HUES64 (cell line): ENCODE measurements around the gene HNF1B.

Experiments
- H3K27ac ChIP-seq: 2 replicates; pipeline ENCODE4 v1.7.0; 2013; ENCODE audit warnings: low read depth, low read length, inconsistent platforms
- H3K27me3 ChIP-seq: 2 replicates; pipeline ENCODE4 v1.6.1; 2013; ENCODE audit warnings: mild to moderate bottlenecking, low read length; ENCODE audit not compliant: insufficient read depth
- H3K36me3 ChIP-seq: 2 replicates; pipeline ENCODE4 v1.6.1; 2013; ENCODE audit warnings: mild to moderate bottlenecking, low read length; ENCODE audit not compliant: insufficient read depth
- H3K4me1 ChIP-seq: 2 replicates; pipeline ENCODE4 v1.6.1; 2013; ENCODE audit warnings: mild to moderate bottlenecking, low read length, moderate library complexity; ENCODE audit not compliant: insufficient read depth
- H3K4me3 ChIP-seq: 2 replicates; pipeline ENCODE4 v1.5.1; 2013; ENCODE audit warnings: mild to moderate bottlenecking, low read length, moderate library complexity
- H3K9ac ChIP-seq: 2 replicates; pipeline ENCODE4 v1.6.1; 2013; ENCODE audit warnings: mild to moderate bottlenecking, low read depth, low read length
- H3K9me3 ChIP-seq: 2 replicates; pipeline ENCODE4 v1.6.1; 2013; ENCODE audit warnings: low read depth, low read length; ENCODE audit not compliant: insufficient read depth
- WGBS: fragments of 150-250, 120-280 bp; methylation state at CpG from one replicate; pipeline ENCODE4 v1.1.7; 2013; ENCODE audit warnings: missing lambda C conversion rate; 5-methylcytosine and 5-hydroxymethylcytosine counted together

Gene HNF1B

DNA sequence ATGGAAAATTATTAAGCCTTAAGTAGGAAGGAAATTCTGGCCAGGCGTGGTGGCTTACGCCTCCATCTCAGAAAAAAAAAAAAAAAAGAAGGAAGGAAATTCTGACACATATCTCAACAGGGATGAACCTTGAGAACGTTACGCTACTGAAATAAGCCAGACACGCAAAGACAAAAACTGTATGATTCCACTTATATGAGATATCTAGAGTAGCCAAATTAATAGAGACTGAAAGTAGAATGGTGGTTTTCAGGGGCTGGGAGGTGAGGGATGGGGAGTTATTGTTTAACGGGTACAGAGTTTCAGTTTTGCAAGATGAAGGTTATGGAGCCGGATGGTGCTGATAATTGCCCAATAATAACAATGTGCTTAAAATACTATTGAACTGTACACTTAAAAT lies 16.2 kb upstream of the HNF1B start:
- H3K9ac ChIP-seq, result no peak overlapping the region
- no peaks in the 10 kb centered on the region for H3K4me1 ChIP-seq
- 99% methylated on average over 6 of the region's 7 CpGs for WGBS
- no peaks in the 10 kb centered on the region for H3K9me3 ChIP-seq
- no peaks in the 10 kb centered on the region for H3K36me3 ChIP-seq
- H3K27me3 ChIP-seq, result no peaks in the 10 kb centered on the region
- no peak overlapping the region for H3K4me3 ChIP-seq
- no peak overlapping the region for H3K27ac ChIP-seq

DNA sequence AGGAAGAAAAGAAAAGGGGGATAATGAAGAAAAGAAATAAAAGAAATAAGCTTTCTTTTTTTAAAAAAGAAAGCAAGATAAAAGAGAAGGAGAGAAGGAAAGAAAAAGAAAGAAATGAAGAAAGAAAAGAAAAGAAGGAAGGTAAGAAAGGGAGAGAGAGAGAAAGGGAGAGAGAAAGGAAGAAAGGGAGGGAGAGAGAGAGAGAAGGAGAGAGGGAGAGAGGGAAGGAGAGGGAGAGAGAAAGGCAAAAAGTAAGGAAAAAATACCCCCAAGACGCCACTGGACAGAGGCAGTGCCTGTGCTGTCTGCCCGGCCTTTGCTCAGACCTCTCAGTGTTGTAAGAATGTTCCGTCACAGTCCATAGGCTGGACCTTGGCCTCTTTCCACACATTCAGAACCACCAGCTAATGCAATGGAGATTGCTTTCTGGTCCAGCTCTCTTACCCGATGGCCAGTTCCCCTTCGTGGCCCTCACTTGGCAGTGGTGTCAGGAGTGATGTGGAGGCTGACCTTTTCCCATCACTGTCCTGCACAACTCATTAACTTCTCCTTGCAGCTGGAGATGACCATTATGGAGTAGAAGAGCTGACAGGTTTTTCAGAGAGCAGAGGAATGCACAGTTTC lies 14.3 kb upstream of the HNF1B start:
- Histone ChIP-seq H3K9me3 (no peaks in the 10 kb centered on the region), H3K27me3 (no peaks in the 10 kb centered on the region), H3K36me3 (no peaks in the 10 kb centered on the region), H3K4me1 (no peaks in the 10 kb centered on the region), H3K9ac (no peak overlapping the region), H3K27ac (no peak overlapping the region), H3K4me3 (no peak overlapping the region)
- 88% methylated on average over 5 of the region's 5 CpGs for whole genome bisulfite sequencing

DNA sequence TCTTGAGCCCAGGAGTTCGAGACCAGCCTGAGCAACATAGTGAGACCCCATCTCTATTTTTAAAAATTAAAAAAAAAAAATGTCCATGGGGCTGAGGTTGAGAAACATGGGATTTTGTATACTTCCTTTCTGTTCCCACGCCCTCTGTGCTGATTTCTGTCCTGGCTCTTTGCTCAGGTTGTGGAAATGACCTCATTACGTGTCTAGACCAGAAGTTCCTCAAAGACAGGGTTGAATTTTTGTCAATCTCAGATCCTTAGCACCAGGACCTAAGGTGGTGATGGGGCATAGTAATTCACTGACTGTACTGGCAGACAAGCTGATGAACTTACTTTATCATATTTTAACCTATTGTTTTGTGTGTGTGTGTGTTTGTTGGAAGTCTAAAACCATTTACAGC lies 11.2 kb upstream of the HNF1B start:
- no peaks in the 10 kb centered on the region for H3K36me3 ChIP-seq
- H3K27me3 ChIP-seq, result peaks cover 2% of the 10 kb centered on the region; the same call in 1 of the 2 replicates
- no peaks in the 10 kb centered on the region for H3K9me3 ChIP-seq
- 91% methylated on average over 3 of the region's 3 CpGs for WGBS
- H3K9ac ChIP-seq, result no peak overlapping the region
- no peak overlapping the region for H3K27ac ChIP-seq
- H3K4me1 ChIP-seq, result no peaks in the 10 kb centered on the region
- no peak overlapping the region for H3K4me3 ChIP-seq

DNA sequence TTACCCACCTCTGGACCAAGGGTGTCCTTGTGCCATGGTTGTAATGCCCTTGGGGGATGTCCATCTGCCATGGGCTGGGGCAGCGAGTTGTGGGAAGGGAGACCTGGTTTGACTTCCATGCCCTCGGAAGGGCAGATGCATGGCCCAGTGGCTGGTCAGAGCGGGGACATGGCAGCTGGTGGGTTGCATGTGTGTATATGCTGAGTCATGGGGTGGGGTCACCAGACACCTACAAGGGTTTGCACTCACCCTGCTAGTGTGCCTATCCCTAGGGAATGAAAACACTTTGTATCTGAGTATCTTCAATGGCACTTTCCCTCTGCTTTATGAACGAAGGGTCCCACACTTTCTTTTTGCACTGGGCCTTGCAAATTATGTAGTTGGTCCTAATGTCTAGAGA lies 10.6 kb upstream of the HNF1B start:
- Histone ChIP-seq H3K9me3 (no peaks in the 10 kb centered on the region), H3K9ac (no peak overlapping the region), H3K27me3 (peaks cover 7% of the 10 kb centered on the region; the same call in 1 of the 2 replicates), H3K4me3 (no peak overlapping the region), H3K27ac (no peak overlapping the region), H3K36me3 (no peaks in the 10 kb centered on the region), H3K4me1 (no peaks in the 10 kb centered on the region)
- WGBS, result 94% methylated on average over 4 of the region's 4 CpGs

DNA sequence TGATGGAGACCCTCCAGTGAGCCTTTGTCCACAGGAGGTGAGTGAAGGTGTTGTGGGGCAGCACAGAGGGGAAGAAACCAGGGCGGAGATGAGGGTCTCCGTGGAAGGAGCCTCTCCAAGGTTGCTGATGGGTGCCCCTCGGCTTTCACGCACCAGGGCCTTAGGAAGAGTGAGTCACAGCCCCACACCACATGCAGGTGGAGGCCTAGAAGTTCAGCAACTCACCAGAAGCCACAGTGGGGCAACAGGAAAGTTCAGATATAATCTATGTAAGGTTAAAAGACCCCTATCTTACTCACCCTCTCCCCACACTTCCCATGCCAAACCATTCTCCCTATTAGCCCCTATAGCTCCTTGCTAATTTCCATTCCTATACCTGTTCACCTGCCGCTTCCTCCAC lies 9.5 kb upstream of the HNF1B start:
- Histone ChIP-seq H3K4me3 (no peak overlapping the region), H3K27ac (no peak overlapping the region), H3K4me1 (no peaks in the 10 kb centered on the region), H3K36me3 (no peaks in the 10 kb centered on the region), H3K9me3 (no peaks in the 10 kb centered on the region), H3K27me3 (peaks cover 11% of the 10 kb centered on the region; the same call in 1 of the 2 replicates), H3K9ac (no peak overlapping the region)
- 83% methylated on average over 5 of the region's 5 CpGs for WGBS

DNA sequence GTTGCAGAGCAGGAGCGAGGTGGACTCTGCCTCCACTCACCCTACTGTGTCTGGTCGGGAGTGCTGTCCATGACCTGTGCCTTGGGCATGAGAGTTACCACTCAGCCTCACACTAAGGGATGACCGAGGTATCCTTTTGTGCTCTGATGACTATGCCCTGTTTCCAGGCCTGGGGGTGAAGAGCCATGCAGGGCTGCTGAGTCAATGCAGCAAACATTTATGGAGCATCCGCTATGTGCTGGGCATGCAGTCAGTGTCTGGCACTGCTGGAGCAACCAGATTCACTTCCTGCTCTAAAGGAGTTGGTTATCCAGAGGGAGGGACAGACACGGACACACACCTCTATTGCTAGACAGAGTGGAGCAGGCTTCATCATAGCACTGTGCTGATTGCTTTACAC lies 7.6 kb upstream of the HNF1B start:
- 81% methylated on average over 5 of the region's 5 CpGs for WGBS
- H3K9me3 ChIP-seq, result no peaks in the 10 kb centered on the region
- H3K27me3 ChIP-seq, result peaks cover 30% of the 10 kb centered on the region
- no peak overlapping the region for H3K4me3 ChIP-seq
- no peaks in the 10 kb centered on the region for H3K4me1 ChIP-seq
- no peak overlapping the region for H3K9ac ChIP-seq
- H3K36me3 ChIP-seq, result no peaks in the 10 kb centered on the region
- no peak overlapping the region for H3K27ac ChIP-seq

DNA sequence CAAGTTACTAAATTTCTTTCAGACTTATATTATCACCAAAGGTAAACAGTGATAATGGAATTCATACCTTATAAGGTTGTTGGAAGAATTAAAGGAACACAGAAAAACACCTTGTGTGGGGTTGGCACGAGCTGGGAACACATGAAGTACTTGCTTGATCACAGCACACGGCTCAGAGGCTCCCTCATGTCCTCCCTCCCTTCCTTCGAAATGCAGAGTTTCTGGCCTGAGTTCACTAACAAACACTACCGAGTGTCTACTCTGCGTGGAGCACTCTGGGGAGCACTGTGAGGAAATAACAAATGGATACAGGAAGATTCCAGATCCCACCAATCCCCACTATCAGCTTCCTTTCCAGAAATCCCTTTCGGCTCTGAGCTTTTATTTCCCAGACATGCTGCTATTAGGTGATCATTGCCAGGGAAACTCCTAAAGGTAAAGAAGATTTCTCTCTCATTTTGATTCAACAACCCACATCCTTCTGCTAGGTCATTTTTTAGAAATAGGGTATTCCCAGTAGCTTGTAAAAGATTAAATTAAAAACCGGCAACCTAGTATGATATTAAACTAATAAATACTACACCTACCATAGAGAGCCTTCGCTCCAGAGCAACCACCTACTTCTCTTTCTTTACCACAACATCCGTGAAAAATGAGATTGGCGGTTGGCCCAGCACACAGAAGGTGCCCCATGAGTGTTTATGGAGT lies 6.1 kb upstream of the HNF1B start:
- Histone ChIP-seq H3K9ac (no peak overlapping the region), H3K27me3 (peaks cover 45% of the 10 kb centered on the region), H3K9me3 (no peaks in the 10 kb centered on the region), H3K4me1 (peaks cover 2% of the 10 kb centered on the region; the same call in 1 of the 2 replicates), H3K27ac (no peak overlapping the region), H3K36me3 (no peaks in the 10 kb centered on the region), H3K4me3 (no peak overlapping the region)
- 79% methylated on average over 9 of the region's 10 CpGs for WGBS

DNA sequence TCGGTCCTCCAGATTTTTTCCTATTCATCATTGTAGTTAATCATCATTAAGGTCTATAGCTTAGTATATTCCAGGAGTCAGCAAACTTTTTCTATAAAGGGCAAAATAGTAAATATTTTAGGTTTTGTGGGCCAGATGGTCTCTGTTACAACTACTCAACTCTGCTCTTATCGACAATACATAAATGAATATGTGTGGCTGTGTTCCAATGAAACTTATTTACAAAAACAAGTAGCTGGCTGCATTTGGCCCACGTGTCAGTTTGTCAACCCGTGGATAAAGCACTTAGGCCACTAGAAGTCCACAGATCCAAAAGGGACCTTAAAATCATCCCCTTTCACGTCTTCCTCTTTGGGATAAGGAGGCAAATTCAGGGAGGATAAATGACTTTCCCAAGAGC lies 5.4 kb upstream of the HNF1B start:
- Histone ChIP-seq H3K36me3 (no peaks in the 10 kb centered on the region), H3K9me3 (no peaks in the 10 kb centered on the region), H3K4me3 (no peak overlapping the region), H3K9ac (no peak overlapping the region), H3K27ac (no peak overlapping the region), H3K27me3 (peaks cover 52% of the 10 kb centered on the region), H3K4me1 (peaks cover 6% of the 10 kb centered on the region; the same call in 1 of the 2 replicates)
- 94% methylated on average over 5 of the region's 5 CpGs for WGBS

DNA sequence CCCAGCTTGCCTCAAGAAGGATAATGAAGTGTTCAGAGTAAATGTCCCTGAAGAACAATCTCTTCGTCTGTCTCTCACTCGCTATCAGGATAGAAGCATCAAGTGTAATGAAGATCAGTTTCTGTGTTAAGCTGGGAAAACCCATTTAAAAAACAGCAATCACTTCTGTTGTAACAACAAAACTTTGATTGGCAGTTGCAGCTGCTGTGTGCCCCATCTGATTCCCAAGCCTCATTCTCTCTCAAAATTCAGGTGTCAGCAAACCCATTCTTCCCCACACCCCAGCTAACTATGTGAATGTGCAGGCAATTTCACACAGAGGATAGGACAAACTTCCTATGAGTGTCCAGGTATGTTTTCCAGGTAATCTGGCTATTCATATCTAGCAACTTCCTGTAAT lies 2.4 kb upstream of the HNF1B start:
- Histone ChIP-seq H3K27me3 (peaks cover 82% of the 10 kb centered on the region), H3K4me1 (peaks cover 6% of the 10 kb centered on the region), H3K36me3 (no peaks in the 10 kb centered on the region), H3K9me3 (no peaks in the 10 kb centered on the region), H3K27ac (no peak overlapping the region), H3K4me3 (no peak overlapping the region), H3K9ac (no peak overlapping the region)
- WGBS, result 89% methylated on average over 2 of the region's 2 CpGs

DNA sequence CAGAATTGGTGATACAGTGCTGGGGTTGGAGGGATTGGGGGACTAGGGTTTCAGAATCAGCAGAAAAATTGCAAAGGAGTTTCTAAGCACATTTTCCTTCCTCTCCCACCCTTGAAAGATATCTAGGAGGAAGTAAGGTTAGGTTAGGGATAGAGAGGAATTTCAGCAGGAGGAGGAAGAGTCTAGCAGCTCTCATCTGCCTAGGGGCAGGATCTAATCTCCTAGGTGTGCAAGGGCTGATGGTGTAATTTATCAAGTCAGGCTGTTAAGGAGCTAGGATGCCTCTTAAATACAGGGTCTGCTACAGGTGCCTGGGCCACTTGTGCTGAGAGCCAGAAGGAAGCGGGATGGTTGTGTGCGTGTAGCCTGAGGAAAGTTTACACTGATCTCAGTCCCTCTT lies 1.8 kb upstream of the HNF1B start:
- no peaks in the 10 kb centered on the region for H3K9me3 ChIP-seq
- peaks cover 10% of the 10 kb centered on the region for H3K4me1 ChIP-seq
- H3K9ac ChIP-seq, result no peak overlapping the region
- H3K36me3 ChIP-seq, result no peaks in the 10 kb centered on the region
- H3K4me3 ChIP-seq, result no peak overlapping the region
- no peak overlapping the region for H3K27ac ChIP-seq
- 80% methylated on average over 2 of the region's 2 CpGs for WGBS
- peaks cover 88% of the 10 kb centered on the region for H3K27me3 ChIP-seq

DNA sequence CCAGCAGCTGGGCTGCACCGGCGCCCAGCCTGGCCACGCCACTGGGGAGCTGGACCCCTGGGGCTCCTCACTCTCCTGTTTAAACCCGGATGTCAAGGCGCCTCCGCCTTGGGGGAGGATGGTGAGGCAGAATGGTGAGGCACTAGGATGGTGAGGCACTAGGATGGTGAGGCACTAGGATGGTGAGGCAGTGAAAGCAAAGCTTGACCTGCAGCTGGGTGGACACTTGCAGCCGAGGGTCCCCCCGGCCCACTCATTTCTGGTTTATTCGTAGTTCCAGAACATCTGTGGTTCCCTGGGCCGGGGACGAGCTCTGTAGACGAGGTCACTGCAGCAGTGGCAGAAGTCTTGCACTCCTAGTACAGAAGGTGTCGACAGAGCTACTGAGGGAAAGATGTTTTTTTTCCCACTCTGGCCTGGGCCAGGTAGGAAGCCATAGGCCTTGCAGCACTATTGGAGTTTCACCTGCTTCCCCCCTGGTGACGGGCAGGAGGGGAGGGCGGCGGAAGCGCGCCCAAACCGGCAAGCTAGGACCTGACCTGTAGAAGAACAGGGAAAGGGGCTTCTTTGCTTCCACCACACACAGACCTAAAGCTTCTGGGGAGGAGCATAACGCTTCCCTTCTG lies 1.1 kb upstream of the HNF1B start:
- no peak overlapping the region for H3K9ac ChIP-seq
- no peaks in the 10 kb centered on the region for H3K36me3 ChIP-seq
- 46% methylated on average over 19 of the region's 20 CpGs for WGBS
- peaks cover 13% of the 10 kb centered on the region for H3K4me1 ChIP-seq
- no peak overlapping the region for H3K27ac ChIP-seq
- H3K4me3 ChIP-seq, result peak overlapping the region; percentile 50
- H3K9me3 ChIP-seq, result no peaks in the 10 kb centered on the region
- H3K27me3 ChIP-seq, result peaks cover 93% of the 10 kb centered on the region
